HG03095 (cell line): ENCODE measurements around the gene PFDN4.

Source experiments
- ATAC-seq: cut with Tn5 transposase; IDR thresholded peaks from one replicate; pipeline ENCODE4 v1.9.1; 2021; ENCODE audit warnings: moderate library complexity; ENCODE audit not compliant: unreplicated experiment

Gene PFDN4

DNA sequence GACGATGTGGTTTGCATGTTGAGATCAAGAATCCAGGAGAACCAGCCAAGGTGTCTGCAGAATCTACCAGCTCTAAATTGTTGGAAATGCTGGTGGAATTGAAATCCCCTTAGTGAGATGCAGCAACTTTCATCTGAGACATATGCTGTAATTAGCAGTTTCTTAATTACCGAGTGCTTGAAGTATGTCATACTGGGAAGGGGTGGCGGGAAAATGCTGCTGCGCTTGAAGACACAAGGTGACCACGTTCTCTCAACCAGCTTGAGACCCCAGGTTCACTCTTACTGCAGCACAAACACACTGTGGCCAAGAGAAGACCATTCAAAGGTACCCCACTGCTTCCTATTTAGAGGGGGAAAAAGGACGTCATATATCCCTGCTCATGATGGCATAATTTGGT, 59.0 kb downstream of the PFDN4 start:
- no peak for ATAC-seq

DNA sequence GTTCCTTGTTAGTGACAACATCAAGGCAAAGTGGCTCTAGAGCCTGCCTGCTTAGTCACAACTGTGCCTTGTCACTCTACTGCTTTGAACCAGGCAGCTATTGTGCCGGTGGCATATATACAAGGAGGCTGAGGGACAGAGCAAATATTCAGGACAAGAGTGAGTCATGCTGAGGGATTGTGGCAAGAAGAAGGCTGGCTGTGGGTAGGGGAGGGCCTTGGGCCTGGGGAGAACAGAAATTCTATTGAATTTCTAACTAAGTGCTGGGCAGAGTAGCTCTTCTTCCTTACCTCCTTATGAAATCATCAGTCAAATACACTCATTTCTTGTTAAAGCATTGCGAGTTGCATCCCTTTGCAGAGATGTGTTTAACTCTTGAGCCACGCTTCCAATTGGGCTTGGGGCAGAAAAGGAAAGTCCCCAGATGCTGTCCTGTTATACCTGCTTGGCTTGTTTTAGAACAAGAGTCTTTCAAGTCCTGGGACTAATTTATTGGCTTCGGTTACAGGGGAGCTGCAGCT, 59.7 kb downstream of the PFDN4 start:
- no peak for ATAC-seq

DNA sequence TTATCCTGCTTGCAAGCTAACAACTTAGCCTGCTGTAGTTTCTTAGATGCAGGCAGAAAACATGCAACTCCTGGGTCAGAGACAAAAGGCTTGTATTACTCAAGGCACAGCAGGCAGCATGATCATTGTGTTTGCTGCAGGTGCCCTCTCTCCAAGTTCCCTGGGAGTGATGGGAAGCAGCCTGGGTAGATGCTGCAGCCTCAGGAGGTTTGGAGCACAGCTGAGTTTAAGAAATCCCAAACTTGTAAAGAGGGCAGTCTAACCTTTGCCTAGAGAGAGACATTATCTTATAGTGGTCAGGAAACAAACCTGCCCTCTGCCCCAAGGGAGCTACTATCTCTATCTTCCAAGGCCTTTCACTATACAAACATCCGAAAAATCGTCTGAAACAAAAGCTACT, 61.1 kb downstream of the PFDN4 start:
- no peak for ATAC-seq
